MCF 10A (cell line): ENCODE data around the gene MOB3A. TPM values are rescaled to one million over a fixed set of nuclear protein-coding genes. Genes with fewer than 3 reads are reported as not detected.

Experiments used
- BruUV-seq: library from RNA; stranded (reverse); fragments of 400-500 nt; replicated peaks from 2 replicates; lab custom pipeline; 2021; lab: Mats Ljungman, UMichigan
- CTCF ChIA-PET: fragments of 300-600 bp; sonication (Branson Sonifier 250); formaldehyde crosslinking; extraction: SDS; loops from one replicate; lab custom pipeline; 2021; ENCODE audit warnings: antibody characterized with exemption, inconsistent platforms; lab: Yijun Ruan, JAX
- POLR2A ChIA-PET: fragments of 300-600, 350-650 bp; sonication (Branson Sonifier 250); formaldehyde crosslinking; extraction: SDS; loops from one replicate; lab custom pipeline; 2020; ENCODE audit warnings: antibody characterized with exemption, inconsistent platforms; lab: Yijun Ruan, JAX
- DNase-seq: peaks from one replicate; pipeline ENCODE4 v3.0.0-alpha.2; 2018; ENCODE audit not compliant: unreplicated experiment
- H3K27ac Mint-ChIP-seq: one replicate; pipeline ENCODE4 v1.8.0; 2022; ENCODE audit warnings: mild to moderate bottlenecking, low read depth, mixed read lengths; ENCODE audit not compliant: unreplicated experiment
- H3K27me3 Mint-ChIP-seq: one replicate; pipeline ENCODE4 v1.8.0; 2022; ENCODE audit warnings: mixed read lengths; ENCODE audit not compliant: insufficient read depth, unreplicated experiment
- H3K36me3 Mint-ChIP-seq: one replicate; pipeline ENCODE4 v1.8.0; 2022; ENCODE audit warnings: mild to moderate bottlenecking, moderate library complexity, mixed read lengths; ENCODE audit not compliant: insufficient read depth, unreplicated experiment
- H3K4me1 Mint-ChIP-seq: one replicate; pipeline ENCODE4 v1.8.0; 2022; ENCODE audit warnings: mixed read lengths; ENCODE audit not compliant: insufficient read depth, unreplicated experiment
- H3K4me3 Mint-ChIP-seq: one replicate; pipeline ENCODE4 v1.8.0; 2022; ENCODE audit warnings: mild to moderate bottlenecking, moderate library complexity, mixed read lengths; ENCODE audit not compliant: unreplicated experiment
- H3K9me3 Mint-ChIP-seq: one replicate; pipeline ENCODE4 v1.8.0; 2022; ENCODE audit warnings: mixed read lengths; ENCODE audit not compliant: unreplicated experiment
- CTCF ChIP-seq: fragments of 200-600 bp; IDR thresholded peaks from one replicate; pipeline ENCODE4 v1.8.0; 2022; ENCODE audit warnings: antibody characterized with exemption, mild to moderate bottlenecking; ENCODE audit not compliant: unreplicated experiment
- intact Hi-C: fragments of 100-400 bp; cut with micrococcal nuclease; formaldehyde crosslinking; loops from 2 replicates; pipeline ENCODE4 v1.14.1; 2022
- total RNA-seq: library from RNA; stranded (reverse); gene quantifications from 2 replicates; pipeline ENCODE4 v1.2.3, GENCODE V29; 2022

Gene MOB3A
- total RNA-seq, 1 experiment from 2014 or later = 40.9 TPM

- DNase-seq = no peak
- no TSS peak for BruUV-seq
- Mint-ChIP-seq H3K36me3 (peaks cover 4% of the 10 kb centered on the region), H3K27ac (peak overlapping the region; percentile 37), H3K27me3 (no peaks in the 10 kb centered on the region), H3K4me3 (no peak overlapping the region), H3K9me3 (no peaks in the 10 kb centered on the region), H3K4me1 (peaks cover 13% of the 10 kb centered on the region)
- no peak for TF ChIP-seq CTCF
- ChIA-PET POLR2A (interaction anchor here (2.2 kb wide), 1 partner anchor 13 kb away, joined by 6 read pairs; no protein-coding TSS in a partner anchor), CTCF (no interaction called here)
- intact Hi-C loops = no loop called here
Measured at GRCh38 chr19:2064788-2065524, 31.2 kb downstream of the MOB3A start.

GRCh38 chr19:2064395-2064787 is 31.7 kb downstream of the MOB3A start:
- no peak overlapping the region for H3K27ac Mint-ChIP-seq
- ChIA-PET POLR2A (interaction anchor here (2.2 kb wide), 1 partner anchor 13 kb away, joined by 6 read pairs; no protein-coding TSS in a partner anchor), CTCF (interaction anchor here (0.8 kb wide), 1 partner anchor 777 kb away, joined by 3 read pairs; no protein-coding TSS in a partner anchor)
- BruUV-seq = no TSS peak
- peaks cover 16% of the 10 kb centered on the region for H3K4me1 Mint-ChIP-seq
- no peak overlapping the region for H3K4me3 Mint-ChIP-seq
- no peaks in the 10 kb centered on the region for H3K36me3 Mint-ChIP-seq
- intact Hi-C loops = no loop called here
- no peak for TF ChIP-seq CTCF
- no peak for DNase-seq
- H3K9me3 Mint-ChIP-seq = no peaks in the 10 kb centered on the region
- H3K27me3 Mint-ChIP-seq = no peaks in the 10 kb centered on the region

GRCh38 chr19:2063824-2064223 is 32.3 kb downstream of the MOB3A start:
- no peaks in the 10 kb centered on the region for H3K36me3 Mint-ChIP-seq
- no peaks in the 10 kb centered on the region for H3K9me3 Mint-ChIP-seq
- no peaks in the 10 kb centered on the region for H3K27me3 Mint-ChIP-seq
- POLR2A ChIA-PET = interaction anchor here (0.6 to 2.2 kb wide), 4 partner anchors 12 to 171 kb away, joined by 3 to 6 read pairs (median 3); no protein-coding TSS in a partner anchor
- peaks cover 16% of the 10 kb centered on the region for H3K4me1 Mint-ChIP-seq
- DNase-seq = no peak
- no TSS peak for BruUV-seq
- CTCF ChIA-PET = interaction anchor here (0.8 kb wide), 1 partner anchor 777 kb away, joined by 3 read pairs; no protein-coding TSS in a partner anchor
- intact Hi-C loops = no loop called here
- H3K27ac Mint-ChIP-seq = no peak overlapping the region
- TF ChIP-seq CTCF = no peak
- H3K4me3 Mint-ChIP-seq = no peak overlapping the region

GRCh38 chr19:2062770-2063169 is 33.4 kb downstream of the MOB3A start:
- H3K27me3 Mint-ChIP-seq = no peaks in the 10 kb centered on the region
- peaks cover 16% of the 10 kb centered on the region for H3K4me1 Mint-ChIP-seq
- DNase-seq = no peak
- no peaks in the 10 kb centered on the region for H3K36me3 Mint-ChIP-seq
- peak overlapping the region; percentile 73 for H3K4me3 Mint-ChIP-seq
- intact Hi-C loops = no loop called here
- no peak for TF ChIP-seq CTCF
- ChIA-PET POLR2A (interaction anchor here (0.8 to 2.2 kb wide), 3 partner anchors 11 to 24 kb away, joined by 3 to 6 read pairs (median 3); no protein-coding TSS in a partner anchor), CTCF (interaction anchor here (0.6 to 1.5 kb wide), 2 partner anchors 34 to 35 kb away, joined by 3 read pairs; no protein-coding TSS in a partner anchor)
- no peaks in the 10 kb centered on the region for H3K9me3 Mint-ChIP-seq
- BruUV-seq = no TSS peak
- H3K27ac Mint-ChIP-seq = peak overlapping the region; percentile 53
